ENCODE results near the gene AGAP1.

The AGAP1 gene

DNA sequence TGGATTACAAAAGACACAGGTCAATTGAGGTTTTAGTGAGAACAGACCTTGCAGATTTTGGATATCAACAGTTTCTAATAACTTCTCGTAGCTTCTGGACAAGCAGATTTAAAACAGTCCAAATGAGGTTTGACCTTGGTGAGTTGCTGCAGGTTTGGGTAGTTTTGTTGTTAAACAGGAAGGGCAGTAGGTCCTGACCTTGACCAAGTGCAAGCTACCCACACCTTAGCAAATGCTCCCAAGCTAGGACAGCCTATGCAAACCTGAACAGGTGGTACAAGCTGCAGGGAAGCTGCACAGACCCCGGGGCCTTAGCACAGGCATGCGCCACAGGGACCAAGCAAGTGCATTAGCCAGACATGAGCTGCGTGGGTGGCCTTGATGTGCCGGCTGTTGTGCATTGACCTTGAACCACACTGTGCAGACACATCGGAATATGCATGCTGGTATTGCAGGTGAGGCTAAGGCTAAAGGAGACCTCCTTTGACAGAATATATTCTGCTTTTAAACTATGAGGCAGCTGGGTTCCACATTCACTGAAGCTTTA lies 40.2 kb upstream of the AGAP1 start:
- H3K27ac ChIP-seq, result no peak overlapping the region
- TF ChIP-seq, protein P1, sequence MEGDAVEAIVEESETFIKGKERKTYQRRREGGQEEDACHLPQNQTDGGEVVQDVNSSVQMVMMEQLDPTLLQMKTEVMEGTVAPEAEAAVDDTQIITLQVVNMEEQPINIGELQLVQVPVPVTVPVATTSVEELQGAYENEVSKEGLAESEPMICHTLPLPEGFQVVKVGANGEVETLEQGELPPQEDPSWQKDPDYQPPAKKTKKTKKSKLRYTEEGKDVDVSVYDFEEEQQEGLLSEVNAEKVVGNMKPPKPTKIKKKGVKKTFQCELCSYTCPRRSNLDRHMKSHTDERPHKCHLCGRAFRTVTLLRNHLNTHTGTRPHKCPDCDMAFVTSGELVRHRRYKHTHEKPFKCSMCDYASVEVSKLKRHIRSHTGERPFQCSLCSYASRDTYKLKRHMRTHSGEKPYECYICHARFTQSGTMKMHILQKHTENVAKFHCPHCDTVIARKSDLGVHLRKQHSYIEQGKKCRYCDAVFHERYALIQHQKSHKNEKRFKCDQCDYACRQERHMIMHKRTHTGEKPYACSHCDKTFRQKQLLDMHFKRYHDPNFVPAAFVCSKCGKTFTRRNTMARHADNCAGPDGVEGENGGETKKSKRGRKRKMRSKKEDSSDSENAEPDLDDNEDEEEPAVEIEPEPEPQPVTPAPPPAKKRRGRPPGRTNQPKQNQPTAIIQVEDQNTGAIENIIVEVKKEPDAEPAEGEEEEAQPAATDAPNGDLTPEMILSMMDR (IDR thresholded peaks at IDR 0.05), result no peak
- no peak overlapping the region for H3K4me3 ChIP-seq
- no peak for DNase-seq (ENCODE audit: low spot score)

DNA sequence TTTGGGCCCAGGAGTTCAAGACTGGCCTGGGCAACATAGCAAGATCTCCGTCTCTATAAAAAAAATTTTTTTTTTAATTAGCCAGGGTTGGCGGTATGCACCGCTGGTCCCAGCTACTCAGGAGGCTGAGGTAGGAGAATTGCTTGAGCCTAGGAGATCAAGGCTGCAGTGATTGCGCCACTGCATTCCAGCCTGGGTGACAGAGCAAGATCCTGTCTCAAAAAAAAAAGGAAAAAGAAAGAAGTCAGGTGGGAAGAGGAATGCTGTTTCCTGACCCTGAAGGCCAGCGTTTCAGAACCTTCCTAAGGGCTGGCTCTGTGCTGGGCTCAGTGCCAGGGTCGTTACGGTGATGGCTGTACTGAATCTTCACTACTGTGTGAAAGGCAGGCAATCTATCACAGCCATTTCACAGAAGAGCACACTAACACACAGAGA lies 35.0 kb upstream of the AGAP1 start:
- TF ChIP-seq, protein P1 (IDR thresholded peaks at IDR 0.05), result no peak
- DNase-seq (ENCODE audit: low spot score), result peak; percentile 8
- no peak overlapping the region for H3K4me3 ChIP-seq
- no peak overlapping the region for H3K27ac ChIP-seq

DNA sequence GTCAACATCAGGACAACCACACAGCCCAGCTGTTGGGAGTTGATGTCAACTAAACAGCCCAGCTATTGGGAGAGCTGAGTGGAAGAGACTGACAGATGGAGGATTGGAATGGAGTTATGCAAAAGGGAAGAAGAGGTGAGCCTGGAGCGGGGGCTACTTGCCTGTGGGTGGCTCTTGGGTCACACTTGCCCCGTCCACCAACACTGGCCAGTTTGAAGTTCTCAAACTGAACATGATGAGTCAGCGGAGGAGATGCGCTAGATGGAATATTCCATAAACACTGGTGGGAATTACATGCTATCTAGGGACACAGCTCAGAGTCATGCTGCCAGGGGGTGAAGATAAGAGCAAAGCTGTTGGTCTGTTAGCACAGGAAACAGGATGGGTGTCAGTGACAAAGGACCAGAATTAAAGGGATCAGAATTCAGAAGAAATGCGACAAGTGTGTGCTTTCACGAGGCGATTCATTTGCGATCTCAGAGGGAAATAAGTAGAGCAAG lies 33.2 kb upstream of the AGAP1 start:
- TF ChIP-seq, protein P1 (IDR thresholded peaks at IDR 0.05), result no peak
- Histone ChIP-seq H3K27ac (no peak overlapping the region), H3K4me3 (no peak overlapping the region)
- peak; percentile 40 for DNase-seq (ENCODE audit: low spot score)

DNA sequence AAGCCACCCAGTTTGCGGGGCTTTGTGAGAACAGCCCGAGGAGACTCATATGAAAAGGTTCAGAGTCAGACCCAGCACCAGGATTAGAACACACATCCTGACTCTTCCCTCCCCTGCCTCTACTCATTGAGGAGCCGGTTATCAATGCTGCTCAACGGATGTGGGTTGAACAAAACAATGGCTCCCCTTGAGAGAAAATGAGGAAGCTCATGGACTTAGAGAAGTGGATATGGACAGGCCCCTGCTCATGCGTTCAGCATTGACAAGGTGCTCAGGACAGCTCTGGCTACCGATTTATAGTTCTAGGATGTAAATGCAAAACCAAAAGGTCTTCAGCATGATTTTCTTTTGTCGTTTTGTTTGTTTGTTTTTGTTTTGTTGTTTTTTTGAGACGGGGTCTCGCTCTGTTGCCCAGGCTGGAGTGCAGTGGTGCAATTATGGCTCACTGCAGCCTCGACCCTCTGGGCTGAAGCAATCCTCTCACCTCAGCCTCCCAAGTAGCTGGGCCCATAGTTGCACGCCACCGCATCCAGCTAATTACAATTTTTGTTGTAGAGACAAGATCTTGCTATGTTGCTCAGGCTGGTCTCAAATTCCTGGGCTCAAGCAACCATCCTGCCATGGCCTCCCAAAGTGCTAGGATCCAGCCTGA lies 32.0 kb upstream of the AGAP1 start:
- peak; percentile 11 for DNase-seq (ENCODE audit: low spot score)
- Histone ChIP-seq H3K4me3 (no peak overlapping the region), H3K27ac (no peak overlapping the region)
- TF ChIP-seq, protein P1 (IDR thresholded peaks at IDR 0.05), result no peak

DNA sequence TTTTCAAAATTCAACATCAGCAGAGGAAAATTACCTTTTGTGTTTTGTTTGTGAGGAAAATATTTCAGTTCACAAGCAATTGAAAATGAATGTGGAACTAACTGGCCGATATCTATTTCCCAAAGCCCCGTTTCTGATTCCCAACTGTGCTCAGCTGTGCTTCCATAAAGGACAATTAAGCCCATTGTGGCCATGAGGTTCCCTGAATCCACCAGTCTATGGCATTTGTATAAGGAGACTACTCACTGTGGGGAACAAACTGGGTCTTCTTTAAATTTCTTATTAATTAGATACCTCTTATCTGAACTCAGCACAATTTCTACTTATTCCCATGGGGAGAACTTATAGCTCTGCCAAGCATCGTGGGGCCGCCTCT lies 31.4 kb upstream of the AGAP1 start:
- TF ChIP-seq, protein P1 (IDR thresholded peaks at IDR 0.05), result no peak
- no peak overlapping the region for H3K27ac ChIP-seq
- no peak overlapping the region for H3K4me3 ChIP-seq
- peak; percentile 4 for DNase-seq (ENCODE audit: low spot score)

DNA sequence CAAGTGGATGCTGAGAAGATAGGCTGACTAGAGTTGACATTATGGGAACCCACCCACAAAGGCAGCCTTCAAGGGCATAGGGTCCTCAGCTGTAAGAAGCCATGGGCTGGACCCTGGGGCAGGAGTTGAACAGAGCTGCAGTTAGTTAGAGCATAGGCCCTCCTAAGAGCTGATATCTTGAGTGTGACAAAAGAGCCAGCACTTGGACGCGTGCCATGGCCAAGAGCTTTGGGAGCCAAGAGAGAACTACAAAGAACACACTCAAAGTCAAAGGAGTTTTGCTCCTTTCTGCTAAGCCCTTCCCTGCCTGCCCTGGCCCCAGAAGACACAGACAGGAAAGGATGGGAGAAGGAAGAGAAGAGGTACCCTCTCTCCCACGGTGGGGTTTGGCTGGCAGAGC lies 29.9 kb upstream of the AGAP1 start:
- Histone ChIP-seq H3K27ac (no peak overlapping the region), H3K4me3 (no peak overlapping the region)
- no peak for DNase-seq (ENCODE audit: low spot score)
- TF ChIP-seq, protein P1 (IDR thresholded peaks at IDR 0.05), result no peak

DNA sequence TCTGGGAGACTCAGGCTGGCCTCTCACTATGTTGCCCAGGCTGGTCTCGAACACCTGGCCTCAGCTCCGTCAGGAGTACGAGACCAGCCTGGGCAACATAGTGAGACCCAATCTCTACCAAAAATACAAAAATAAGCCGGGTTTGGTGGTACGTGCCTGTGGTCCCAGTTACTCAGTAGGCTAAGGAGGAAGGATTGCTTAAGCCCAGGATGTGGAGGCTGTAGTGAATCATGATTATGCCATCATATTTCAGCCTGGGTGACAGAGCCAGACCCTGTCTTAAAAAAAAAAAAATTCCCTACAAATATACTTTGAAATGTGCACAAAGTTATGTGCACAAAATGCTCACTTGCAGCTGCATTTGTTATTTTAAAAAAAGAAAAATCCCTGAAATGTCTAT lies 26.3 kb upstream of the AGAP1 start:
- no peak overlapping the region for H3K27ac ChIP-seq
- H3K4me3 ChIP-seq, result no peak overlapping the region
- DNase-seq (ENCODE audit: low spot score), result no peak
- TF ChIP-seq, protein P1 (IDR thresholded peaks at IDR 0.05), result no peak
